ENCODE data around the gene C22orf15. TPM values are rescaled to one million over a fixed set of nuclear protein-coding genes. Genes with fewer than 3 reads are reported as not detected.

C22orf15 gene
- total and polyA plus RNA-seq, 2 donors (not counting 3 experiments of a cell fraction or from before 2014, with no cell fraction given), result 0.86 TPM; not detected in 1

DNA sequence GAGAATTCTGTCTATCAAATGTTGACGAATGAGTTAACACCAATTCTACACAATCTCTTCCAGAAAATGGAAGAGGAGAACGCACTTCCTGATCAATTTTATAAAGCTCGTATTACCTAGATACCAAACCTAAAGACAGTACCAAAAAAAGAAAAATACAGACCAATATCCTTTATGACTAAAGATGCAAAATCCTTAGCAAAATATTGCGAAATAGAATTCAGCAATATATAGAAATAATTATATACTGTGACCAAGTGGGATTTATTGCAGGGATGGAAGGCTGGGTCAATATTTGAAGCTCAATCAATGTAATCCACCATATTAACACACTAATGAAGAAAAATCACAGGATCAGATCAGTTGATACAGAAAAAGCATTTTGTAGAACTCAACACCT lies 49.6 kb downstream of the C22orf15 start:
- Histone ChIP-seq H3K9me3 (replicated peaks; ENCODE audit: control insufficient read depth, insufficient read depth, low read length) (no peaks in the 10 kb centered on the region), H3K79me2 (ENCODE audit: control insufficient read depth, insufficient read depth, low read length) (no peaks in the 10 kb centered on the region), H2AFZ (ENCODE audit: low read depth, low read length) (no peak overlapping the region), H3K4me2 (ENCODE audit: insufficient read depth, low read length) (no peak overlapping the region), H3K9me1 (replicated peaks; ENCODE audit: control insufficient read depth, extremely low read depth, insufficient read depth, low read length) (no peaks in the 10 kb centered on the region), H4K20me1 (replicated peaks; ENCODE audit: control insufficient read depth, extremely low read depth, insufficient read depth, low read length) (no peaks in the 10 kb centered on the region), H3K9ac (replicated peaks; ENCODE audit: extremely low read depth, insufficient read depth, low read length) (no peak overlapping the region), H3K27me3 (ENCODE audit: control insufficient read depth in 2 of 2, insufficient read depth in 2 of 2, low read length in 2 of 2) (no peaks in the 10 kb centered on the region), H3K4me1 (ENCODE audit: control insufficient read depth, extremely low read depth, insufficient read depth, low read length) (no peaks in the 10 kb centered on the region), H3K4me3 (replicated peaks in 1 of 3; ENCODE audit: insufficient read depth in 1 of 3, low read depth in 1 of 3, low read length in 3 of 3) (no peak overlapping the region), H3K36me3 (ENCODE audit: control insufficient read depth in 2 of 2, extremely low read depth in 1 of 2, insufficient read depth in 2 of 2, low read length in 2 of 2) (peaks cover 9 to 17% of the 10 kb centered on the region in 2 experiments), H3K27ac (ENCODE audit: insufficient read depth, low read depth, low read length) (no peak overlapping the region)
- POLR2A ChIA-PET, result no interaction called here
- intact Hi-C loops (cut with micrococcal nuclease) (no loop called here), dilution Hi-C loops (cut with MboI; ENCODE audit: extremely low pct_ligation_motif_present, low sequenced_read_pairs) (no loop called here)
- CTCF ChIA-PET, result interaction anchor here (0.6 to 2.0 kb wide), 3 partner anchors 17 to 43 kb away, joined by 3 to 10 read pairs (median 4); no protein-coding TSS in a partner anchor
- FAIRE-seq, result no peak
- no TSS peak for BruUV-seq (replicated peaks)
- TF ChIP-seq EZH2 (IDR thresholded peaks at IDR 0.05; ENCODE audit: borderline replicate concordance, low read depth, low read length, severe bottlenecking), result no peak
- no peak for DNase-seq (ENCODE audit: low read depth, low spot score)

Other genes with a start within 250 kb of the C22orf15 start
- gene IGLL1, start 182.7 kb upstream of the C22orf15 start, total RNA-seq, result not detected in 2 replicates
- not detected in 2 replicates for gene IGLL1, start 182.7 kb upstream of the C22orf15 start, polyA plus RNA-seq
- gene DRICH1, start 130.7 kb upstream of the C22orf15 start, total RNA-seq, result 0.32 TPM in 1 of 2 replicates, not detected in the other
- 0.25 and 0.29 TPM in 2 replicates for gene DRICH1, start 130.7 kb upstream of the C22orf15 start, polyA plus RNA-seq
- gene RGL4, start 72.0 kb upstream of the C22orf15 start, total RNA-seq, result not detected in 2 replicates
- not detected in 2 replicates for gene RGL4, start 72.0 kb upstream of the C22orf15 start, polyA plus RNA-seq
- gene ZNF70, start 11.9 kb upstream of the C22orf15 start, total RNA-seq, result 6.0 and 6.2 TPM in 2 replicates
- gene ZNF70, start 11.9 kb upstream of the C22orf15 start, polyA plus RNA-seq, result 1.7 and 1.9 TPM in 2 replicates
- not detected in 2 replicates for gene VPREB3, start 8.6 kb upstream of the C22orf15 start, total RNA-seq
- gene VPREB3, start 8.6 kb upstream of the C22orf15 start, polyA plus RNA-seq, result not detected in 2 replicates
- gene CHCHD10, start 5.0 kb downstream of the C22orf15 start, total RNA-seq, result 64.8 and 75.6 TPM in 2 replicates
- 27.3 and 28.1 TPM in 2 replicates for gene CHCHD10, start 5.0 kb downstream of the C22orf15 start, polyA plus RNA-seq
- gene MMP11, start 9.9 kb downstream of the C22orf15 start, total RNA-seq, result 10.1 and 10.3 TPM in 2 replicates
- 16.9 and 23.2 TPM in 2 replicates for gene MMP11, start 9.9 kb downstream of the C22orf15 start, polyA plus RNA-seq
- gene SMARCB1, start 24.0 kb downstream of the C22orf15 start, total RNA-seq, result 113 and 130 TPM in 2 replicates
- gene SMARCB1, start 24.0 kb downstream of the C22orf15 start, polyA plus RNA-seq, result 135 and 148 TPM in 2 replicates
- 2.4 and 3.4 TPM in 2 replicates for gene DERL3, start 76.0 kb downstream of the C22orf15 start, total RNA-seq
- gene DERL3, start 76.0 kb downstream of the C22orf15 start, polyA plus RNA-seq, result 3.8 and 4.1 TPM in 2 replicates
- 3.6 and 4.6 TPM in 2 replicates for gene SLC2A11, start 94.9 kb downstream of the C22orf15 start, total RNA-seq
- gene SLC2A11, start 94.9 kb downstream of the C22orf15 start, polyA plus RNA-seq, result 3.1 and 4.2 TPM in 2 replicates
- 674 and 730 TPM in 2 replicates for gene MIF, start 131.4 kb downstream of the C22orf15 start, total RNA-seq
- 529 and 898 TPM in 2 replicates for gene MIF, start 131.4 kb downstream of the C22orf15 start, polyA plus RNA-seq
- 4.0 and 33.6 TPM in 2 replicates for gene GSTT2B, start 198.2 kb downstream of the C22orf15 start, total RNA-seq
- gene GSTT2B, start 198.2 kb downstream of the C22orf15 start, polyA plus RNA-seq, result 36.1 and 46.5 TPM in 2 replicates
- 2.7 TPM in 1 of 2 replicates, not detected in the other for gene DDTL, start 203.9 kb downstream of the C22orf15 start, total RNA-seq
- 0.51 and 0.57 TPM in 2 replicates for gene DDTL, start 203.9 kb downstream of the C22orf15 start, polyA plus RNA-seq
- gene DDT, start 211.5 kb downstream of the C22orf15 start, total RNA-seq, result 89.5 and 106 TPM in 2 replicates
- gene DDT, start 211.5 kb downstream of the C22orf15 start, polyA plus RNA-seq, result 205 and 265 TPM in 2 replicates
- not detected in 2 replicates for gene GSTT2, start 217.1 kb downstream of the C22orf15 start, total RNA-seq
- 2.9 and 3.0 TPM in 2 replicates for gene GSTT2, start 217.1 kb downstream of the C22orf15 start, polyA plus RNA-seq
- not detected in 2 replicates for gene GSTT4, start 242.5 kb downstream of the C22orf15 start, total RNA-seq
- gene GSTT4, start 242.5 kb downstream of the C22orf15 start, polyA plus RNA-seq, result not detected in 2 replicates
- 67.8 and 68.9 TPM in 2 replicates for gene CABIN1, start 248.3 kb downstream of the C22orf15 start, total RNA-seq
- gene CABIN1, start 248.3 kb downstream of the C22orf15 start, polyA plus RNA-seq, result 14.5 and 15.6 TPM in 2 replicates